ENCODE results near the gene SNCAIP. TPM values are rescaled to one million over a fixed set of nuclear protein-coding genes. Genes with fewer than 3 reads are reported as not detected.

SNCAIP gene
- total and polyA plus RNA-seq, 2 of the 4 experiments (the other 2 are of a cell fraction), result 15.3 to 19.0 TPM

- ChIA-PET CTCF (interaction anchor here (0.9 kb wide), 1 partner anchor 205 kb away, joined by 4 read pairs; no protein-coding TSS in a partner anchor), POLR2A (ENCODE audit: unreplicated experiment) (no interaction called here)
- H2BK120ac ChIP-seq (ENCODE audit: low read depth, low read length), result no peak overlapping the region
Observed at GRCh38 chr5:122400341-122400740, 88.3 kb downstream of the SNCAIP start.

More at GRCh38 chr5:122400341-122400740, 88.3 kb downstream of the SNCAIP start:
- intact Hi-C loops (cut with micrococcal nuclease) (no loop called here), in situ Hi-C loops (cut with MboI; ENCODE audit: low sequenced_read_pairs) (loop anchor here (25.0 kb wide), 1 partner anchor 438 kb away; the partner anchor contains the start of gene SRFBP1), dilution Hi-C loops (cut with HindIII; ENCODE audit: low sequenced_read_pairs, unreplicated experiment) (loop anchor here (25.0 kb wide), 1 partner anchor 213 kb away; no protein-coding TSS in a partner anchor)
- no peak overlapping the region for H4K5ac ChIP-seq (ENCODE audit: low read depth, low read length)
- no peak overlapping the region for H2BK5ac ChIP-seq (ENCODE audit: low read depth, low read length, poor library complexity, severe bottlenecking)
- H3K4me2 ChIP-seq (ENCODE audit: low read depth, low read length), result no peak overlapping the region
- no peak overlapping the region for H2BK15ac ChIP-seq (ENCODE audit: low read depth, low read length)
- no peak overlapping the region for H3K14ac ChIP-seq (replicated peaks; ENCODE audit: low read depth, low read length)
- H2BK20ac ChIP-seq (ENCODE audit: low read depth, low read length), result no peak overlapping the region
- no peak overlapping the region for H4K91ac ChIP-seq (ENCODE audit: insufficient read depth, low read depth, low read length)
- H3K79me1 ChIP-seq (ENCODE audit: low read depth in 1 of 2, low read length in 2 of 2), result 0 out of 4 replicates have a peak, but pooled peaks cover 0 to 3% of the 10 kb centered on the region in 2 experiments
- no CpG with 5 or more reads among the region's 1 CpG for WGBS, 2 experiments (ENCODE audit: extremely low coverage in 2 of 2, insufficient read length in 1 of 2)
- BruUV-seq (replicated peaks), result no TSS peak
- no peaks in the 10 kb centered on the region for H3K27me3 ChIP-seq (ENCODE audit: control insufficient read depth, insufficient read depth, low read length)
- TF ChIP-seq MAFK (IDR thresholded peaks at IDR 0.05; ENCODE audit: low read depth, low read length), result no peak
- no peak for TF ChIP-seq SMC3 (IDR thresholded peaks at IDR 0.05; ENCODE audit: low read depth, low read length)
- TF ChIP-seq MAZ (IDR thresholded peaks at IDR 0.05; ENCODE audit: borderline replicate concordance, low read depth, low read length), result no peak
- no peak for TF ChIP-seq BHLHE40 (IDR thresholded peaks at IDR 0.05; ENCODE audit: low read depth, low read length)
- TF ChIP-seq NFE2L2 (IDR thresholded peaks at IDR 0.05; ENCODE audit: low read depth, low read length), result no peak
- TF ChIP-seq CEBPB (IDR thresholded peaks at IDR 0.05; ENCODE audit: low read depth, low read length), result no peak
- H3K9me3 ChIP-seq (ENCODE audit: control insufficient read depth, insufficient read depth, low read length), result no peaks in the 10 kb centered on the region
- H3K56ac ChIP-seq (ENCODE audit: extremely low read depth, insufficient read depth, low read length), result no peak overlapping the region
- no peak overlapping the region for H2AK5ac ChIP-seq (ENCODE audit: low read depth, low read length)
- no peak overlapping the region for H2AFZ ChIP-seq (replicated peaks; ENCODE audit: low read length, poor library complexity)
- H3K4me3 ChIP-seq (ENCODE audit: insufficient read depth, low read depth, low read length), result no peak overlapping the region
- H3K36me3 ChIP-seq (ENCODE audit: control insufficient read depth, insufficient read depth, low read length), result no peaks in the 10 kb centered on the region
- ATAC-seq (ENCODE audit: low read depth) (no peak), DNase-seq (no peak)
- no peak overlapping the region for H3K9ac ChIP-seq (ENCODE audit: low read depth, low read length)
- H3K4me1 ChIP-seq (ENCODE audit: control insufficient read depth, insufficient read depth, low read length), result peaks cover 7% of the 10 kb centered on the region; the same call in 1 of the 2 replicates
- no peaks in the 10 kb centered on the region for H3K9me1 ChIP-seq (ENCODE audit: insufficient read depth, low read length)
- no peak overlapping the region for H3K27ac ChIP-seq (ENCODE audit: insufficient read depth, low read length)
- H2AK9ac ChIP-seq (replicated peaks; ENCODE audit: low read depth, low read length, poor library complexity), result no peak overlapping the region
- no peak overlapping the region for H3K4ac ChIP-seq (ENCODE audit: low read depth, low read length)
- no peaks in the 10 kb centered on the region for H4K20me1 ChIP-seq (ENCODE audit: insufficient read depth, low read length)
- H4K8ac ChIP-seq (ENCODE audit: low read depth in 2 of 2, low read length in 2 of 2), result no peak overlapping the region
- H3K18ac ChIP-seq (ENCODE audit: low read depth, low read length), result no peak overlapping the region
- H3K23ac ChIP-seq (ENCODE audit: low read depth, low read length), result no peak overlapping the region

Data from IMR-90 (cell line).